ENCODE results near the gene VSTM1. TPM values are rescaled to one million over a fixed set of nuclear protein-coding genes. Genes with fewer than 3 reads are reported as not detected.
A peak's percentile ranks its signal among the peaks of the same experiment; 100 is the strongest.

The VSTM1 gene
- total RNA-seq, 1 donor from 2014 or later: not detected

DNA sequence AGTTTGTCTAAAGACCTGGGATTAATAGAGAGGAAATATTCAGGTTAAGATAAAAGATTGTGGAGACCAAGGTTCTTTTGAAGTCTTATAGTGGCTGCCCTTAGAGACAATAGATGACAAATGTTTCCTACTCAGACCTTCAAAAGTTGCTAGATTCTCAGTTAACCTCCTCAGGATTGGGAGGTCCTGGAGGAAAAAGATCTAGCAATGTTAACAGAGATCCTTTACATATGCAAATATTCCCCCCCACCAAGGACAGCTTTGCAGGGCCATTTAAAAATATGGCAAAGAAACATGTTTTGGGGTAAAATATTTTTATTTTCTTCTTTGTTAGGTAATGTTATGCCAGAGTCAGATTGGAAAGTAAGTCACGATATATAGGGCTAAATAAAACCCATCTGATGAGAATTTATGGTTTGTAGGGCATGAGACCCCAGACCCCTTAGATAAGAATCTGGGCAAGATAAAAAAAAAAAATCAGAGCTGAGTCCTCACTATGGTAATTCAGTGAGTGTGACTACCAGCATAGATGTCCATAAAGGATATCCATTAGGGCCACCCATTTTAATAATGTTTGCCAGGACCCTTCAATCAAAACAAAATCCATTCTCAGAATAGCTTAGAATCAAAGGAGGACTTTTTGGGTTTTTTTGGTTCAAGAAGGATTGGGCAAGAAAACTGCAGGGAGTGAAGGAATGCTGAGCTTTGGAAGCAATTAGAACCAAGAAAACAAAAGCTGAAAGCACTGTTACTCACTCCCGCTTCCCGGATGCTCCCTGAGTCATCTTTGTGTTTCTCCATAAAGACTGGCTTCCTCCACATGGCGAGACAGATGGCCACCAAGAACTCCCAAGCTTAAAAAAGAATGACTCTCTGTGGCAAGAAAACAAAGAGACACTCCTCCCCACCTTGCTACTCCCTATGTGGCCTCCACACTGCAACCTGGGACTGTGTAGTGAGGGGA is 28.2 kb downstream of the VSTM1 start:
- TF ChIP-seq EZH2 (IDR thresholded peaks at IDR 0.05) (no peak), EZH2phosphoT487 (IDR thresholded peaks at IDR 0.05) (no peak)
- TF ChIP-seq, protein P1, sequence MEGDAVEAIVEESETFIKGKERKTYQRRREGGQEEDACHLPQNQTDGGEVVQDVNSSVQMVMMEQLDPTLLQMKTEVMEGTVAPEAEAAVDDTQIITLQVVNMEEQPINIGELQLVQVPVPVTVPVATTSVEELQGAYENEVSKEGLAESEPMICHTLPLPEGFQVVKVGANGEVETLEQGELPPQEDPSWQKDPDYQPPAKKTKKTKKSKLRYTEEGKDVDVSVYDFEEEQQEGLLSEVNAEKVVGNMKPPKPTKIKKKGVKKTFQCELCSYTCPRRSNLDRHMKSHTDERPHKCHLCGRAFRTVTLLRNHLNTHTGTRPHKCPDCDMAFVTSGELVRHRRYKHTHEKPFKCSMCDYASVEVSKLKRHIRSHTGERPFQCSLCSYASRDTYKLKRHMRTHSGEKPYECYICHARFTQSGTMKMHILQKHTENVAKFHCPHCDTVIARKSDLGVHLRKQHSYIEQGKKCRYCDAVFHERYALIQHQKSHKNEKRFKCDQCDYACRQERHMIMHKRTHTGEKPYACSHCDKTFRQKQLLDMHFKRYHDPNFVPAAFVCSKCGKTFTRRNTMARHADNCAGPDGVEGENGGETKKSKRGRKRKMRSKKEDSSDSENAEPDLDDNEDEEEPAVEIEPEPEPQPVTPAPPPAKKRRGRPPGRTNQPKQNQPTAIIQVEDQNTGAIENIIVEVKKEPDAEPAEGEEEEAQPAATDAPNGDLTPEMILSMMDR (IDR thresholded peaks at IDR 0.05): no peak
- Histone ChIP-seq H3K4me3 (peak overlapping the region; percentile 5), H3K4me2 (peak overlapping the region; percentile 50), H3K79me2 (ENCODE audit: low read depth) (no peaks in the 10 kb centered on the region), H2AFZ (replicated peaks) (no peak overlapping the region), H3K36me3 (no peaks in the 10 kb centered on the region), H3F3A (ENCODE audit: low read depth) (peaks cover 33% of the 10 kb centered on the region), H4K20me1 (ENCODE audit: low read depth) (no peaks in the 10 kb centered on the region), H3K27ac (peak overlapping the region; percentile 64), H3K4me1 (peaks cover 12% of the 10 kb centered on the region), H3K9me3 (ENCODE audit: low read depth) (no peaks in the 10 kb centered on the region), H3K27me3 (no peaks in the 10 kb centered on the region), H3K9ac (no peak overlapping the region)
- Mint-ChIP-seq H3K4me3 (peak overlapping the region; percentile 18), H3K27me3 (ENCODE audit: insufficient read depth, low read depth) (peaks cover 12% of the 10 kb centered on the region), H3K9me3 (peaks cover 9% of the 10 kb centered on the region), H3K27ac (peak overlapping the region; percentile 74), H3K36me3 (peaks cover 2% of the 10 kb centered on the region), H3K4me1 (peaks cover 17% of the 10 kb centered on the region)
- peak; percentile 75 for DNase-seq (ENCODE audit: low spot score)

DNA sequence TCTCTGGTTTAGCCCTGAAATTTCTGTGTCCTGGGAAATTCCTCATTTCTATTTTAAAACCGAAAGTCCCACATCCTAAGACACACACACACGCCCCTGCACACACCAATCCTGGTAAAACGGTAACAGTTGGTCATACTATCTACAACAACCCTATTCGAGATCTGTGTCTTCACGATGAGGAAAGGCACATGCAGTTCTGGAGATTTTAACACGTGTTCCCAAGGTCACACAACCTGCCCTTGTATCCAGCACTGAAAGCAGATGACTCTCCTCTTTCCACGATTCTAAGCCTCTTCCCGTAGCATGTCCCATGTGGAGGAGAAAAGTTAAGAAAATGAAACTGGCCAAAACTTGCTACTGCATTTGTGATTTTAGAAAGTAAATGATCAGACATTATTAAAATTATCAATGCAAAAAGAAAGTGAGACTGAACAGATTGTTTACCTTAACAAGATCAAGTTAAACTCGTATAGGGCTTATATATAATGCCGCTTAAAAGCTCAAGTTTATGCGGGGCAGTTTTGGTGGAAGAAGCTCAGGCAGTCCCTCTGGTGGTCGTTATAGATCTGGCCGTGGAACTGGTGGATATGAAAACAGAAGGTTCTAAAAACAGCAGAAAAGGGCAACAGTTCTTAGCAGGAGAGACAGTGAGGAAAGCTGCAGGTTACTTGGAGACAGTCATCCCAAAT is 32.7 kb downstream of the VSTM1 start:
- no peak overlapping the region for H3K4me2 ChIP-seq

DNA sequence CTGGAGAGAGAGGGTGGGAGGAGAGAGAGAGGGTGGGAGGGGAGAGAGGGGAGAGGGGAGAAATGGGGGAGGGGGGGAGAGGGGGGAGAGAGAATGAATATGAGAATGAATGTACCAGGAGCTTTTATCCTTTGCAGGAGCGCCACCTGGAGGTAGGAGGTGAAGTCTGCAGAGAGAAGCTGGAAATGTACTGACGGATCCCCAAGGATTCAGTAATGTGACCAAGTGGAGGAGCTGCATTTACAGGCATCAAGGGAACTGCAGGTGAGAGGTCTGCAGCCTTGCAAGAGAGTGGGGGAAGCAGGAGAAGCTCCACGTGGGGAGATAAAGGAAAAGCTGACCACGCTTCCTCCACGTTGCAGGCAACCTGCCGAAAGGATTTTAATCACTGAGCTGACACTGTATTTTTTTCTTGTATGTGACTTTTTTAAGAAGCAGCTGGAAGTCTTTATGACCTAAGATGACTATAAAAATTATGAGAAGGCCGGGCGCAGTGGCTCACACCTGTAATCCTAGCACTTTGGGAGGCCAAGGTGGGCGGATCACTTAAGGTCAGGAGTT is 33.7 kb downstream of the VSTM1 start:
- H3K27ac Mint-ChIP-seq: no peak overlapping the region
- no peak overlapping the region for H3K4me2 ChIP-seq
- H3K4me1 Mint-ChIP-seq: peaks cover 5% of the 10 kb centered on the region

More for the DNA sequence above, 32.7 kb downstream of the VSTM1 start:
- H4K20me1 ChIP-seq (ENCODE audit: low read depth): no peaks in the 10 kb centered on the region
- peaks cover 2% of the 10 kb centered on the region for H3K36me3 Mint-ChIP-seq
- peaks cover 12% of the 10 kb centered on the region for H3K4me1 ChIP-seq
- H3K36me3 ChIP-seq: no peaks in the 10 kb centered on the region
- no peak overlapping the region for H2AFZ ChIP-seq (replicated peaks)
- H3K4me3 ChIP-seq: no peak overlapping the region
- H3K27me3 ChIP-seq: no peaks in the 10 kb centered on the region
- no peak overlapping the region for H3K9ac ChIP-seq
- H3K27me3 Mint-ChIP-seq (ENCODE audit: insufficient read depth, low read depth): peaks cover 14% of the 10 kb centered on the region
- H3K4me3 Mint-ChIP-seq: no peak overlapping the region
- no peaks in the 10 kb centered on the region for H3K79me2 ChIP-seq (ENCODE audit: low read depth)
- no peak overlapping the region for H3K27ac ChIP-seq
- peaks cover 15% of the 10 kb centered on the region for H3K4me1 Mint-ChIP-seq
- peaks cover 26% of the 10 kb centered on the region for H3F3A ChIP-seq (ENCODE audit: low read depth)
- DNase-seq (ENCODE audit: low spot score): no peak
- H3K27ac Mint-ChIP-seq: no peak overlapping the region
- H3K9me3 ChIP-seq (ENCODE audit: low read depth): no peaks in the 10 kb centered on the region
- TF ChIP-seq EZH2 (IDR thresholded peaks at IDR 0.05) (no peak), EZH2phosphoT487 (IDR thresholded peaks at IDR 0.05) (no peak)
- TF ChIP-seq, protein P1 (IDR thresholded peaks at IDR 0.05): peak; percentile 48
- peaks cover 3% of the 10 kb centered on the region for H3K9me3 Mint-ChIP-seq

More for the DNA sequence above, 33.7 kb downstream of the VSTM1 start:
- Histone ChIP-seq H3K27ac (no peak overlapping the region), H3K9ac (no peak overlapping the region), H2AFZ (replicated peaks) (no peak overlapping the region), H3F3A (ENCODE audit: low read depth) (peaks cover 16% of the 10 kb centered on the region), H3K36me3 (no peaks in the 10 kb centered on the region), H3K79me2 (ENCODE audit: low read depth) (no peaks in the 10 kb centered on the region), H4K20me1 (ENCODE audit: low read depth) (no peaks in the 10 kb centered on the region), H3K9me3 (ENCODE audit: low read depth) (no peaks in the 10 kb centered on the region), H3K4me3 (no peak overlapping the region), H3K4me1 (peaks cover 5% of the 10 kb centered on the region), H3K27me3 (no peaks in the 10 kb centered on the region)
- H3K36me3 Mint-ChIP-seq: no peaks in the 10 kb centered on the region
- peaks cover 13% of the 10 kb centered on the region for H3K27me3 Mint-ChIP-seq (ENCODE audit: insufficient read depth, low read depth)
- peak; percentile 81 for DNase-seq (ENCODE audit: low spot score)
- no peak overlapping the region for H3K4me3 Mint-ChIP-seq
- no peak for TF ChIP-seq EZH2phosphoT487 (IDR thresholded peaks at IDR 0.05)
- TF ChIP-seq EZH2 (IDR thresholded peaks at IDR 0.05): no peak
- TF ChIP-seq, protein P1 (IDR thresholded peaks at IDR 0.05): peak; percentile 73
- no peaks in the 10 kb centered on the region for H3K9me3 Mint-ChIP-seq
